ENCODE results near the gene FSIP1.
A peak's percentile ranks its signal among the peaks of the same experiment; 100 is the strongest.

The FSIP1 gene

GRCh38 chr15:39644136-39644535 is 138.5 kb downstream of the FSIP1 start:
- DNase-seq: no peak

- DNase-seq: no peak
Observed at GRCh38 chr15:39643727-39644126, 138.9 kb downstream of the FSIP1 start.

GRCh38 chr15:39642011-39642640 is 140.5 kb downstream of the FSIP1 start:
- peak; percentile 86 for DNase-seq

GRCh38 chr15:39641191-39641889 is 141.3 kb downstream of the FSIP1 start:
- DNase-seq: peak; percentile 53

GRCh38 chr15:39640665-39641064 is 142.0 kb downstream of the FSIP1 start:
- no peak for DNase-seq

GRCh38 chr15:39639037-39639436 is 143.6 kb downstream of the FSIP1 start:
- DNase-seq: no peak

- no peak for DNase-seq
Observed at GRCh38 chr15:39638041-39638440, 144.6 kb downstream of the FSIP1 start.

- peak; percentile 25 for DNase-seq
Observed at GRCh38 chr15:39631357-39631756, 151.3 kb downstream of the FSIP1 start.

- no peak for DNase-seq
Observed at GRCh38 chr15:39629906-39630305, 152.7 kb downstream of the FSIP1 start.

GRCh38 chr15:39629371-39629770 is 153.3 kb downstream of the FSIP1 start:
- no peak for DNase-seq

- no peak for DNase-seq
Observed at GRCh38 chr15:39628546-39629257, 153.9 kb downstream of the FSIP1 start.

GRCh38 chr15:39628144-39628508 is 154.5 kb downstream of the FSIP1 start:
- no peak for DNase-seq

- no peak for DNase-seq
Observed at GRCh38 chr15:39627451-39628143, 155.0 kb downstream of the FSIP1 start.

GRCh38 chr15:39625856-39626255 is 156.8 kb downstream of the FSIP1 start:
- peak; percentile 25 for DNase-seq

- no peak for DNase-seq
Observed at GRCh38 chr15:39625451-39625850, 157.2 kb downstream of the FSIP1 start.

- peak; percentile 78 for DNase-seq
Observed at GRCh38 chr15:39624806-39625205, 157.8 kb downstream of the FSIP1 start.

- no peak for DNase-seq
Observed at GRCh38 chr15:39623529-39623931, 159.1 kb downstream of the FSIP1 start.

- no peak for DNase-seq
Observed at GRCh38 chr15:39622660-39623516, 159.8 kb downstream of the FSIP1 start.

GRCh38 chr15:39621976-39622375 is 160.7 kb downstream of the FSIP1 start:
- no peak for DNase-seq

GRCh38 chr15:39621210-39621609 is 161.4 kb downstream of the FSIP1 start:
- no peak for DNase-seq

GRCh38 chr15:39618063-39618823 is 164.4 kb downstream of the FSIP1 start:
- no peak for DNase-seq
